K562 (cell line): Measurements from ENCODE around the gene TLDC2. TPM values are rescaled to one million over a fixed set of nuclear protein-coding genes. Genes with fewer than 3 reads are reported as not detected.

Experiments used
- ATAC-seq: fragments of 200-7000 bp; cut with Tn5 transposase; 3 replicates; pipeline ENCODE4 v1.9.1; 2020; ENCODE audit warnings: moderate library complexity
- BruUV-seq: library from RNA; stranded (reverse); fragments of 400-500 nt; replicated peaks from 2 replicates; lab custom pipeline; 2021; lab: Mats Ljungman, UMichigan
- CTCF ChIA-PET: fragments of 300-600 bp; formaldehyde crosslinking; extraction: SDS; loops from one replicate; lab custom pipeline; 2021; ENCODE audit warnings: low intra/inter-chr PET ratio; lab: Yijun Ruan, JAX
- POLR2A ChIA-PET: fragments of 300-600, 350-650 bp; sonication (Branson Sonifier 250); formaldehyde crosslinking; extraction: SDS; loops from one replicate; lab custom pipeline; 2021; ENCODE audit warnings: antibody characterized with exemption, inconsistent platforms; lab: Yijun Ruan, JAX
- DNase-seq, 4 experiments: peaks; one replicate each; pipeline versions ENCODE4 v3.0.0 to v3.0.0-alpha.2; 2011 to 2018; ENCODE audit warnings: low spot score in 3 of 4, mixed read lengths in 3 of 4; ENCODE audit errors: extremely low read depth in 1 of 4
- FAIRE-seq: peaks from 2 replicates; lab custom pipeline; 2011; peaks lifted over from hg19 to GRCh38; lab: Jason Lieb, UNC
- H2AFZ ChIP-seq: 2 replicates; pipeline ENCODE4 v1.6.0; 2011; ENCODE audit warnings: low read depth, low read length, control low read depth, inconsistent platforms
- H3K27ac ChIP-seq: fragments of 200-600 bp; 3 replicates; pipeline ENCODE4 v1.8.0; 2011; ENCODE audit warnings: low read depth, mild to moderate bottlenecking, control low read depth, inconsistent platforms, low read length, moderate library complexity, mixed read lengths; ENCODE audit errors: extremely low read depth
- H3K27me3 ChIP-seq, 2 experiments: fragments of 300-600 bp in 1 of 2; 2 replicates in 1 of 2; 3 replicates in 1 of 2; pipeline versions ENCODE4 v1.6.0 to v1.8.0; 2011; ENCODE audit warnings: inconsistent platforms in 2 of 2, low read length in 2 of 2, mild to moderate bottlenecking in 1 of 2, mixed read lengths in 1 of 2, moderate library complexity in 1 of 2; ENCODE audit not compliant: control insufficient read depth in 2 of 2, insufficient read depth in 2 of 2
- H3K36me3 ChIP-seq: fragments of 300-600 bp; 3 replicates; pipeline ENCODE4 v1.8.0; 2011; ENCODE audit warnings: mild to moderate bottlenecking, low read length, inconsistent platforms; ENCODE audit not compliant: control insufficient read depth, insufficient read depth
- H3K4me1 ChIP-seq, 2 experiments: fragments of 200-600 bp in 1 of 2; replicated peaks in 1 of 2; 2 replicates in 1 of 2; 3 replicates in 1 of 2; pipeline versions ENCODE4 v1.5.1 to v1.8.0; 2011; ENCODE audit warnings: inconsistent platforms in 2 of 2, low read length in 2 of 2, mild to moderate bottlenecking in 1 of 2, mixed read lengths in 1 of 2, moderate library complexity in 1 of 2; ENCODE audit not compliant: control insufficient read depth in 2 of 2, insufficient read depth in 2 of 2
- H3K4me2 ChIP-seq: 2 replicates; pipeline ENCODE4 v1.6.1; 2011; ENCODE audit warnings: low read length, control low read depth, inconsistent platforms, mixed read lengths; ENCODE audit not compliant: insufficient read depth
- H3K4me3 ChIP-seq: fragments of 200-600 bp; sonication (generic), shearing (Covaris generic); 2 replicates; pipeline ENCODE4 v1.5.1; 2016; ENCODE audit warnings: control low read depth, inconsistent platforms
- H3K79me2 ChIP-seq: fragments of 200-600 bp; 3 replicates; pipeline ENCODE4 v1.8.0; 2011; ENCODE audit warnings: low read length, inconsistent platforms; ENCODE audit not compliant: control insufficient read depth, insufficient read depth
- H3K9ac ChIP-seq, 2 experiments: 2 replicates each; pipeline versions ENCODE4 v1.6.0 to v1.6.1; 2011; ENCODE audit warnings: low read depth in 2 of 2, low read length in 2 of 2, control low read depth in 1 of 2, inconsistent platforms in 1 of 2, mild to moderate bottlenecking in 1 of 2, mixed read lengths in 1 of 2; ENCODE audit not compliant: insufficient read depth in 1 of 2
- H3K9me1 ChIP-seq: one replicate; pipeline ENCODE4 v1.6.0; 2011; ENCODE audit warnings: inconsistent platforms, mild to moderate bottlenecking, low read length, moderate library complexity; ENCODE audit not compliant: control insufficient read depth, insufficient read depth
- H3K9me3 ChIP-seq: replicated peaks from 2 replicates; pipeline ENCODE4 v1.5.1; 2011; ENCODE audit warnings: low read depth, low read length, inconsistent platforms; ENCODE audit not compliant: control insufficient read depth, insufficient read depth
- H4K20me1 ChIP-seq: replicated peaks from 2 replicates; pipeline ENCODE4 v1.6.1; 2011; ENCODE audit warnings: low read length, inconsistent platforms, mixed read lengths; ENCODE audit not compliant: control insufficient read depth, insufficient read depth
- BRD4 ChIP-seq: fragments of 200-600 bp; sonication (generic); IDR thresholded peaks from 2 replicates; pipeline ENCODE4 v1.6.1; 2017; ENCODE audit warnings: inconsistent platforms
- HMGN3 ChIP-seq: IDR thresholded peaks from 2 replicates; pipeline ENCODE4 v1.6.1; 2011; ENCODE audit warnings: borderline replicate concordance, low read depth, mild to moderate bottlenecking, mixed read lengths, low read length; ENCODE audit not compliant: insufficient read length; ENCODE audit errors: extremely low read depth
- JUND ChIP-seq, 2 experiments: IDR thresholded peaks; 2 replicates in 1 of 2; 3 replicates in 1 of 2; pipeline ENCODE4 v1.6.1; 2011; ENCODE audit warnings: borderline replicate concordance in 2 of 2, low read depth in 2 of 2, low read length in 2 of 2, improper control_type of control experiment in 1 of 2, missing biosample characterization in 1 of 2, missing genetic modification characterization in 1 of 2, missing genetic modification reagents in 1 of 2
- PTRF ChIP-seq: fragments of 450-650 bp; IDR thresholded peaks from 2 replicates; pipeline ENCODE4 v1.6.1; 2016; ENCODE audit warnings: mild to moderate bottlenecking, missing genetic modification characterization, missing compliant biosample characterization
- ZKSCAN1 ChIP-seq: fragments of 150-350 bp; IDR thresholded peaks from 2 replicates; pipeline ENCODE4 v1.6.1; 2016; ENCODE audit warnings: low read depth, low read length
- ZNF134 ChIP-seq: fragments of 250-450 bp; sonication (Bioruptor Pico); conservative IDR thresholded peaks from 2 replicates; pipeline ENCODE4 v1.4.0; 2020
- ZNF3 ChIP-seq: fragments of 250-450 bp; sonication (Bioruptor Pico); IDR thresholded peaks from 2 replicates; pipeline ENCODE4 v1.5.0; 2021; ENCODE audit warnings: mild to moderate bottlenecking, moderate library complexity
- WGBS: fragments of 100-300 bp; shearing (Covaris generic); methylation state at CpG from one replicate; pipeline ENCODE4 v1.1.6; 2016; ENCODE audit warnings: low coverage, mixed read lengths; ENCODE audit not compliant: insufficient coverage; ENCODE audit errors: missing lambda C conversion rate; 5-methylcytosine and 5-hydroxymethylcytosine counted together
- in situ Hi-C: fragments of 300-500 bp; cut with MboI; formaldehyde crosslinking; loops from 4 replicates; pipeline ENCODE4 v1.15.0; 2018; ENCODE audit warnings: inconsistent platforms, mixed read lengths
- intact Hi-C: fragments of 100-400 bp; cut with micrococcal nuclease; formaldehyde crosslinking; loops from 2 replicates; pipeline ENCODE4 v1.14.2; 2022
- polyA plus RNA-seq, 8 experiments: library from polyadenylated mRNA; depleted of rRNA in 4 of 8; stranded (reverse) in 5 of 8; unstranded in 3 of 8; fragments of >200 nt; fragmentation: Nextera tagmentation in 2 of 8; fragmentation: Illumina TruSeq in 1 of 8; extraction: Ambion mirVana in 2 of 8; extraction: Trizol in 1 of 8; gene quantifications; 2 replicates each; pipeline versions ENCODE4 v1.2.1 to v1.2.3, GENCODE V29; 2011 to 2014; ENCODE audit warnings: inconsistent platforms in 1 of 8, missing spikeins in 1 of 8
- total RNA-seq, 7 experiments: library from RNA; depleted of rRNA in 6 of 7; stranded (reverse); fragments of >200 nt in 6 of 7; fragmentation: Illumina TruSeq in 2 of 7; extraction: Trizol in 2 of 7; gene quantifications; 2 replicates each; pipeline versions ENCODE4 v1.2.1 to v1.2.3, GENCODE V29; 2011 to 2021; ENCODE audit warnings: low replicate concordance in 1 of 7
- TF ChIP-seq, protein P1 (sequence below): fragments of 450-650 bp; IDR thresholded peaks from 2 replicates; pipeline ENCODE4 v1.6.1; 2017; ENCODE audit warnings: antibody characterized with exemption
- TF ChIP-seq, protein P2 (sequence below), 2 experiments: fragments of 450-650 bp; formaldehyde crosslinking in 1 of 2; IDR thresholded peaks; 2 replicates each; pipeline versions ENCODE4 v1.4.0 to v1.6.1; 2014 to 2020; ENCODE audit warnings: mild to moderate bottlenecking in 2 of 2, borderline replicate concordance in 1 of 2, low read depth in 1 of 2

The TLDC2 gene
- total and polyA plus RNA-seq, 9 of the 15 experiments (the other 6 are each of a cell fraction or from before 2014, with no cell fraction given): not detected

GRCh38 chr20:36886859-36887751 lies 11.2 kb downstream of the TLDC2 start:
- peak; percentile 95 for FAIRE-seq
- ATAC-seq: peak; percentile 98
- no TSS peak for BruUV-seq
- TF ChIP-seq ZKSCAN1: no peak
- TF ChIP-seq, protein P1, sequence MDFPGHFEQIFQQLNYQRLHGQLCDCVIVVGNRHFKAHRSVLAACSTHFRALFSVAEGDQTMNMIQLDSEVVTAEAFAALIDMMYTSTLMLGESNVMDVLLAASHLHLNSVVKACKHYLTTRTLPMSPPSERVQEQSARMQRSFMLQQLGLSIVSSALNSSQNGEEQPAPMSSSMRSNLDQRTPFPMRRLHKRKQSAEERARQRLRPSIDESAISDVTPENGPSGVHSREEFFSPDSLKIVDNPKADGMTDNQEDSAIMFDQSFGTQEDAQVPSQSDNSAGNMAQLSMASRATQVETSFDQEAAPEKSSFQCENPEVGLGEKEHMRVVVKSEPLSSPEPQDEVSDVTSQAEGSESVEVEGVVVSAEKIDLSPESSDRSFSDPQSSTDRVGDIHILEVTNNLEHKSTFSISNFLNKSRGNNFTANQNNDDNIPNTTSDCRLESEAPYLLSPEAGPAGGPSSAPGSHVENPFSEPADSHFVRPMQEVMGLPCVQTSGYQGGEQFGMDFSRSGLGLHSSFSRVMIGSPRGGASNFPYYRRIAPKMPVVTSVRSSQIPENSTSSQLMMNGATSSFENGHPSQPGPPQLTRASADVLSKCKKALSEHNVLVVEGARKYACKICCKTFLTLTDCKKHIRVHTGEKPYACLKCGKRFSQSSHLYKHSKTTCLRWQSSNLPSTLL: no peak
- TF ChIP-seq ZNF134 (CRISPR knock-in tag): no peak
- TF ChIP-seq, protein P2, sequence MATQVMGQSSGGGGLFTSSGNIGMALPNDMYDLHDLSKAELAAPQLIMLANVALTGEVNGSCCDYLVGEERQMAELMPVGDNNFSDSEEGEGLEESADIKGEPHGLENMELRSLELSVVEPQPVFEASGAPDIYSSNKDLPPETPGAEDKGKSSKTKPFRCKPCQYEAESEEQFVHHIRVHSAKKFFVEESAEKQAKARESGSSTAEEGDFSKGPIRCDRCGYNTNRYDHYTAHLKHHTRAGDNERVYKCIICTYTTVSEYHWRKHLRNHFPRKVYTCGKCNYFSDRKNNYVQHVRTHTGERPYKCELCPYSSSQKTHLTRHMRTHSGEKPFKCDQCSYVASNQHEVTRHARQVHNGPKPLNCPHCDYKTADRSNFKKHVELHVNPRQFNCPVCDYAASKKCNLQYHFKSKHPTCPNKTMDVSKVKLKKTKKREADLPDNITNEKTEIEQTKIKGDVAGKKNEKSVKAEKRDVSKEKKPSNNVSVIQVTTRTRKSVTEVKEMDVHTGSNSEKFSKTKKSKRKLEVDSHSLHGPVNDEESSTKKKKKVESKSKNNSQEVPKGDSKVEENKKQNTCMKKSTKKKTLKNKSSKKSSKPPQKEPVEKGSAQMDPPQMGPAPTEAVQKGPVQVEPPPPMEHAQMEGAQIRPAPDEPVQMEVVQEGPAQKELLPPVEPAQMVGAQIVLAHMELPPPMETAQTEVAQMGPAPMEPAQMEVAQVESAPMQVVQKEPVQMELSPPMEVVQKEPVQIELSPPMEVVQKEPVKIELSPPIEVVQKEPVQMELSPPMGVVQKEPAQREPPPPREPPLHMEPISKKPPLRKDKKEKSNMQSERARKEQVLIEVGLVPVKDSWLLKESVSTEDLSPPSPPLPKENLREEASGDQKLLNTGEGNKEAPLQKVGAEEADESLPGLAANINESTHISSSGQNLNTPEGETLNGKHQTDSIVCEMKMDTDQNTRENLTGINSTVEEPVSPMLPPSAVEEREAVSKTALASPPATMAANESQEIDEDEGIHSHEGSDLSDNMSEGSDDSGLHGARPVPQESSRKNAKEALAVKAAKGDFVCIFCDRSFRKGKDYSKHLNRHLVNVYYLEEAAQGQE (IDR thresholded peaks at IDR 0.05; ENCODE audit: borderline replicate concordance): peak; percentile 80
- TF ChIP-seq, protein P2 (CRISPR knock-in tag; IDR thresholded peaks at IDR 0.05; ENCODE audit: low read depth): no peak
- no peak for TF ChIP-seq ZNF3 (CRISPR knock-in tag)
- no peak for TF ChIP-seq HMGN3
- peak; percentile 20; the same call in 1 of the 2 replicates for TF ChIP-seq JUND (IDR thresholded peaks at IDR 0.05; ENCODE audit: borderline replicate concordance, low read depth, low read length)
- no peak for TF ChIP-seq JUND (tag; IDR thresholded peaks at IDR 0.05; ENCODE audit: borderline replicate concordance, low read depth, low read length)
- TF ChIP-seq BRD4: no peak
- no peak for TF ChIP-seq PTRF (tag)

More at GRCh38 chr20:36886859-36887751, 11.2 kb downstream of the TLDC2 start:
- intact Hi-C loops: loop anchor here (2.0 to 5.0 kb wide), 3 partner anchors 170 to 275 kb away; no protein-coding TSS in a partner anchor
- Histone ChIP-seq H3K36me3 (no peaks in the 10 kb centered on the region; the same call in 2 of the 3 replicates), H3K9me1 (no peaks in the 10 kb centered on the region), H3K9ac (peak overlapping the region in 1 of 2 experiments; percentile 26; a peak in 2 of 4 replicates), H3K4me1 (peaks cover 0 to 13% of the 10 kb centered on the region in 2 experiments; a peak in 3 of 5 replicates), H3K79me2 (no peaks in the 10 kb centered on the region), H3K4me3 (no peak overlapping the region), H3K27ac (no peak overlapping the region), H2AFZ (peak overlapping the region; percentile 92), H3K27me3 (no peaks in the 10 kb centered on the region), H3K9me3 (no peaks in the 10 kb centered on the region), H3K4me2 (peak overlapping the region; percentile 67), H4K20me1 (peaks cover 6% of the 10 kb centered on the region; the same call in 1 of the 2 replicates)
- ChIA-PET POLR2A (interaction anchor here (0.8 to 1.2 kb wide), 4 partner anchors 46 to 282 kb away, joined by 3 to 4 read pairs (median 3); partner anchors contain the start of gene RAB5IF), CTCF (interaction anchor here (0.6 to 1.4 kb wide), 7 partner anchors 79 to 712 kb away, joined by 3 to 4 read pairs (median 3); no protein-coding TSS in a partner anchor)
- DNase-seq: peak; percentile 86 to 89 (median 88)
- WGBS: 22% methylated on average over 24 of the region's 24 CpGs
- in situ Hi-C loops: no loop called here
